GM19035 (cell line): ENCODE measurements around the gene SFXN1.

Experiments
- ATAC-seq: cut with Tn5 transposase; IDR thresholded peaks from one replicate; pipeline ENCODE4 v1.9.1; 2021; ENCODE audit not compliant: unreplicated experiment

SFXN1 gene

GRCh38 chr5:175569701-175570100 is 91.3 kb downstream of the SFXN1 start:
- ATAC-seq, result no peak

GRCh38 chr5:175572886-175573285 is 94.5 kb downstream of the SFXN1 start:
- no peak for ATAC-seq

GRCh38 chr5:175573493-175574269 is 95.3 kb downstream of the SFXN1 start:
- ATAC-seq, result no peak

DNA sequence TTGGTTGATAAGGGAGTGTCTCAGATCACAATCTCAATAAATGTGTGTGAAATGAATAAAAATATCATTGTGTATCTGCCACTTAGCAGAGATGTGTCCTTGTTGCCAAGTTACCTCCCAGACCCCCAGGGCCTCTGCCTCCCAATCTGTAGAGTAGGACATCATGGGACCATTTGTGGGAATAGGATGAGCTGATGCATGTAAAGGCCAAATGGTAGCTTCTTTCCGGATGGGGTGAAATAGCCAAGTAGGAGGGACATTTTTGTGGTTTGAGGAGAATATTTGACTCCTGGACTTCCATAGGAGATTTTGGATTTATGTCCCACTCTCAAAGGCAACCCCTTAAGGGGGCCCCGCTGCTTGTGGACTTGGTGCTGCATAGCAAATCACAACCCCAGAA is 96.9 kb downstream of the SFXN1 start:
- no peak for ATAC-seq

GRCh38 chr5:175576096-175576495 is 97.7 kb downstream of the SFXN1 start:
- no peak for ATAC-seq

DNA sequence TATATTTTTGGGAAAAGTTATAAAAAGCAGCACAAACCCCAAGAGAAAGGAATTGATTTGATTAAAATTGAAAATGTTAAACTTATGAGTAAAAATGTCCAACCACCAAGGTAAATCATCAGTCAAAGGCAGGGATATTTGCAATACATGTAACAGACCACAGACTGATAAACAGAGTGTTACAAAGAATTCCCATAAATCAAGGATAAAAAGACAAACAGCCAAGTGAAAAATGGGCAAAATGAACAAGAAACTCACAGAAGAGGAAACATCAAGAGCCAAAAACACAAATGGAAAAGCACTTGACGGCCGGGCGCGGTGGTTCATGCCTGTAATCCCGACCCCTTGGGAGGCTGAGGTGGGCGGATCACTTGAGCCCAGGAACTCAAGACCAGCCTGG is 98.2 kb downstream of the SFXN1 start:
- ATAC-seq, result no peak
